GM15510 (cell line): ENCODE data around the gene MDM1.

Experiments
- POLR2A ChIP-seq: IDR thresholded peaks from 3 replicates; pipeline ENCODE4 v1.6.1; 2011; ENCODE audit warnings: borderline replicate concordance; ENCODE audit not compliant: insufficient read length; ENCODE audit errors: extremely low read depth

The MDM1 gene

GRCh38 chr12:68331869-68332727 lies at the start of gene MDM1:
MDM1 (minus strand) TSS chr12:68332362; CDS start chr12:68332245, 117 bp downstream.
- TF ChIP-seq POLR2A: peak; percentile 72

GRCh38 chr12:68381476-68382219 lies 49.5 kb upstream of the MDM1 start:
- TF ChIP-seq POLR2A: no peak

- TF ChIP-seq POLR2A: no peak
These were observed 46.9 kb upstream of the MDM1 start for GRCh38 chr12:68378872-68379606.

GRCh38 chr12:68377881-68378280 lies 45.7 kb upstream of the MDM1 start:
- no peak for TF ChIP-seq POLR2A

GRCh38 chr12:68376901-68377300 lies 44.7 kb upstream of the MDM1 start:
- TF ChIP-seq POLR2A: no peak

GRCh38 chr12:68375756-68376695 lies 43.9 kb upstream of the MDM1 start:
- TF ChIP-seq POLR2A: no peak

GRCh38 chr12:68374307-68374982 lies 42.3 kb upstream of the MDM1 start:
- no peak for TF ChIP-seq POLR2A

GRCh38 chr12:68370667-68371066 lies 38.5 kb upstream of the MDM1 start:
- no peak for TF ChIP-seq POLR2A

GRCh38 chr12:68370006-68370590 lies 37.9 kb upstream of the MDM1 start:
- TF ChIP-seq POLR2A: no peak

- no peak for TF ChIP-seq POLR2A
These were observed 36.2 kb upstream of the MDM1 start for GRCh38 chr12:68368327-68368726.

GRCh38 chr12:68367903-68368302 lies 35.7 kb upstream of the MDM1 start:
- TF ChIP-seq POLR2A: no peak

GRCh38 chr12:68367116-68367515 lies 35.0 kb upstream of the MDM1 start:
- TF ChIP-seq POLR2A: no peak
